H9 (cell line): Measurements from ENCODE around the gene TNIP1. TPM values are rescaled to one million over a fixed set of nuclear protein-coding genes. Genes with fewer than 3 reads are reported as not detected.

Experiments
- DNase-seq: peaks from one replicate; pipeline ENCODE4 v3.0.0-alpha.2; 2017
- H2AFZ ChIP-seq: one replicate; pipeline ENCODE4 v1.6.1; 2013; ENCODE audit warnings: mild to moderate bottlenecking, low read length, control low read depth, moderate library complexity
- H2AK5ac ChIP-seq: 2 replicates; pipeline ENCODE4 v1.6.1; 2013; ENCODE audit warnings: low read length, control low read depth, mixed read lengths; ENCODE audit not compliant: insufficient read length
- H2BK120ac ChIP-seq: one replicate; pipeline ENCODE4 v1.6.1; 2013; ENCODE audit warnings: low read depth, mild to moderate bottlenecking, low read length, control low read depth, inconsistent platforms; ENCODE audit not compliant: poor library complexity, severe bottlenecking
- H2BK12ac ChIP-seq: 2 replicates; pipeline ENCODE4 v1.6.1; 2013; ENCODE audit warnings: low read length, control low read depth, mixed read lengths, low read depth; ENCODE audit not compliant: insufficient read length
- H2BK15ac ChIP-seq: 2 replicates; pipeline ENCODE4 v1.6.1; 2013; ENCODE audit warnings: low read depth, low read length, control low read depth
- H2BK20ac ChIP-seq: one replicate; pipeline ENCODE4 v1.6.1; 2013; ENCODE audit warnings: low read depth, mild to moderate bottlenecking, low read length, control low read depth, inconsistent platforms; ENCODE audit not compliant: poor library complexity, severe bottlenecking
- H2BK5ac ChIP-seq: 2 replicates; pipeline ENCODE4 v1.6.1; 2013; ENCODE audit warnings: low read length, control low read depth, mixed read lengths; ENCODE audit not compliant: insufficient read length
- H3K14ac ChIP-seq: 2 replicates; pipeline ENCODE4 v1.6.1; 2013; ENCODE audit warnings: low read length, control low read depth; ENCODE audit not compliant: insufficient read depth
- H3K18ac ChIP-seq: 2 replicates; pipeline ENCODE4 v1.6.1; 2013; ENCODE audit warnings: low read depth, mild to moderate bottlenecking, mixed read lengths, low read length, control low read depth; ENCODE audit not compliant: insufficient read length
- H3K23ac ChIP-seq: 2 replicates; pipeline ENCODE4 v1.6.1; 2013; ENCODE audit warnings: low read length, control low read depth, mixed read lengths, low read depth; ENCODE audit not compliant: insufficient read length
- H3K23me2 ChIP-seq: 2 replicates; pipeline ENCODE4 v1.6.1; 2013; ENCODE audit warnings: low read depth, mild to moderate bottlenecking, mixed read lengths, low read length, control low read depth; ENCODE audit not compliant: insufficient read length, poor library complexity, severe bottlenecking
- H3K27ac ChIP-seq: 2 replicates; pipeline ENCODE4 v1.5.1; 2013; ENCODE audit warnings: low read length, control low read depth, mixed read lengths, low read depth; ENCODE audit not compliant: insufficient read length
- H3K27me3 ChIP-seq: 2 replicates; pipeline ENCODE4 v1.6.1; 2013; ENCODE audit warnings: low read length, control low read depth, inconsistent platforms; ENCODE audit not compliant: insufficient read depth
- H3K4ac ChIP-seq: 2 replicates; pipeline ENCODE4 v1.6.1; 2013; ENCODE audit warnings: low read depth, mild to moderate bottlenecking, control low read depth, inconsistent platforms, low read length, moderate library complexity
- H3K4me1 ChIP-seq: 2 replicates; pipeline ENCODE4 v1.6.1; 2013; ENCODE audit warnings: low read length, control low read depth, inconsistent platforms; ENCODE audit not compliant: insufficient read depth
- H3K4me2 ChIP-seq: 2 replicates; pipeline ENCODE4 v1.6.1; 2013; ENCODE audit warnings: low read length, control low read depth, mixed read lengths; ENCODE audit not compliant: insufficient read length, insufficient read depth
- H3K56ac ChIP-seq: 2 replicates; pipeline ENCODE4 v1.6.1; 2013; ENCODE audit warnings: low read depth, mild to moderate bottlenecking, mixed read lengths, low read length, control low read depth; ENCODE audit not compliant: insufficient read length
- H3K79me1 ChIP-seq: 2 replicates; pipeline ENCODE4 v1.6.1; 2013; ENCODE audit warnings: low read depth, mild to moderate bottlenecking, moderate library complexity, low read length, control low read depth, inconsistent platforms; ENCODE audit not compliant: insufficient read depth, poor library complexity, severe bottlenecking
- H3K79me2 ChIP-seq: 2 replicates; pipeline ENCODE4 v1.6.1; 2013; ENCODE audit warnings: low read length, control low read depth, inconsistent platforms; ENCODE audit not compliant: insufficient read depth
- H3K9ac ChIP-seq: 2 replicates; pipeline ENCODE4 v1.6.1; 2013; ENCODE audit warnings: low read length, control low read depth, mixed read lengths; ENCODE audit not compliant: insufficient read length; ENCODE audit errors: extremely low read depth
- H3K9me3 ChIP-seq: one replicate; pipeline ENCODE4 v1.6.1; 2013; ENCODE audit warnings: low read depth, low read length, inconsistent platforms; ENCODE audit not compliant: control insufficient read depth
- H3T11ph ChIP-seq: one replicate; pipeline ENCODE4 v1.6.1; 2013; ENCODE audit warnings: mild to moderate bottlenecking, low read length, control low read depth, inconsistent platforms
- H4K20me1 ChIP-seq: one replicate; pipeline ENCODE4 v1.6.1; 2013; ENCODE audit not compliant: control insufficient read depth, insufficient read length, insufficient read depth
- H4K5ac ChIP-seq: 2 replicates; pipeline ENCODE4 v1.6.1; 2013; ENCODE audit warnings: low read depth, mild to moderate bottlenecking, mixed read lengths, low read length, control low read depth; ENCODE audit not compliant: insufficient read length
- H4K8ac ChIP-seq: replicated peaks from 2 replicates; pipeline ENCODE4 v1.6.1; 2013; ENCODE audit warnings: low read length, control low read depth, mixed read lengths, low read depth; ENCODE audit not compliant: insufficient read length
- H4K91ac ChIP-seq: 2 replicates; pipeline ENCODE4 v1.6.1; 2013; ENCODE audit warnings: low read depth, mild to moderate bottlenecking, moderate library complexity, mixed read lengths, low read length, control low read depth; ENCODE audit not compliant: insufficient read length
- H3K27ac Mint-ChIP-seq, 3 experiments: 2 replicates in 2 of 3; 3 replicates in 1 of 3; pipeline ENCODE4 v1.8.0; 2020 to 2021; ENCODE audit warnings: mixed read lengths in 3 of 3, mild to moderate bottlenecking in 1 of 3, moderate library complexity in 1 of 3
- H3K27me3 Mint-ChIP-seq: 2 replicates; pipeline ENCODE4 v1.8.0; 2021; ENCODE audit warnings: low read depth, mild to moderate bottlenecking, moderate library complexity, mixed read lengths
- H3K36me3 Mint-ChIP-seq, 3 experiments: 2 replicates in 2 of 3; 3 replicates in 1 of 3; pipeline ENCODE4 v1.8.0; 2020 to 2021; ENCODE audit warnings: low read depth in 3 of 3, mixed read lengths in 3 of 3; ENCODE audit not compliant: insufficient read depth in 1 of 3
- H3K4me1 Mint-ChIP-seq, 2 experiments: 2 replicates each; pipeline ENCODE4 v1.8.0; 2020; ENCODE audit warnings: mixed read lengths in 2 of 2
- H3K4me3 Mint-ChIP-seq, 2 experiments: 2 replicates in 1 of 2; 3 replicates in 1 of 2; pipeline ENCODE4 v1.8.0; 2020 to 2021; ENCODE audit warnings: mild to moderate bottlenecking in 2 of 2, mixed read lengths in 2 of 2, moderate library complexity in 1 of 2
- H3K9me3 Mint-ChIP-seq, 2 experiments: 2 replicates in 1 of 2; 3 replicates in 1 of 2; pipeline ENCODE4 v1.8.0; 2020; ENCODE audit warnings: mild to moderate bottlenecking in 2 of 2, mixed read lengths in 2 of 2, moderate library complexity in 1 of 2
- WGBS: extraction: QIAGEN DNeasy Blood & Tissue Kit; methylation state at CpG from one replicate; pipeline ENCODE4 v1.1.7; 2013; ENCODE audit warnings: missing lambda C conversion rate, low lambda C conversion rate, mixed read lengths; ENCODE audit not compliant: insufficient read length; ENCODE audit errors: extremely low coverage; 5-methylcytosine and 5-hydroxymethylcytosine counted together
- total RNA-seq: library from RNA; stranded (reverse); gene quantifications from 2 replicates; pipeline ENCODE4 v1.2.1, GENCODE V29; 2021
- TF ChIP-seq, protein P1 (sequence below): fragments of 200-600 bp; sonication (generic); conservative IDR thresholded peaks from 3 replicates; pipeline ENCODE4 v1.8.0; 2021; ENCODE audit warnings: antibody characterized with exemption, mild to moderate bottlenecking

TNIP1 gene
- total RNA-seq, 1 experiment from 2014 or later: 40.8 TPM

DNA sequence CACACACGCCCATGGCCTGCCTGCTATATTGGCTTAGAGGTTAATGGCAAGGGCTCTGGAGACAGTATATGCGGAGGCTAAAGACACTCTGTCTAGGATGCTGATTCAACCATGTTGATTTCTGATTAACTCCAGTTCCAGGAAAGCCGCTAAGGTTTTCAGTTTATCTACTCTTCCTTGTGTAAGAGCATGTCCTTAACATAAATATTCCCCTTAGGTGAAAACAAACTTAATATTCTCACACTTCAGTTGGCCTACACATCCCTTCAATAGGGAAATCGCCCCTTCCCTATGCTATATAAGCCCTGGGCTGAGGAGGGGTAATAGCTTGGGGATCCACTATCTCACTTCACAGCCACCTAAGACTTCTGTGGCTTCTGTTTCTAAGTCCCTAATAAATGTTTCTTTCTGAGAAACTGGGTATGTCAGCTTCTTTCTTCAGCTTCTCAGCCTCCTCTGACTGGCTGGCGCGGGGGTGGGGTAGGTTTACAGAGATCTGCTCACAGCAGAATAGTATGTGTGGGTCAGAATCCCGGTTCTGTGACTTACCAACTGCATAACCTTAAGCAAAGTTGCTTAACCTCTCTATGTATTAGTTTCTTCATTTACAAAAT lies 64.8 kb downstream of the TNIP1 start:
- Mint-ChIP-seq H3K9me3 (no peaks in the 10 kb centered on the region), H3K27me3 (peaks cover 51% of the 10 kb centered on the region), H3K4me1 (peaks cover 3 to 6% of the 10 kb centered on the region in 2 experiments; a peak in 3 of 4 replicates), H3K4me3 (no peak overlapping the region), H3K27ac (no peak overlapping the region), H3K36me3 (no peaks in the 10 kb centered on the region)
- Histone ChIP-seq H3K79me2 (no peaks in the 10 kb centered on the region), H3K18ac (no peak overlapping the region), H2BK5ac (no peak overlapping the region), H2AFZ (no peak overlapping the region), H2BK20ac (no peak overlapping the region), H3K4me2 (no peak overlapping the region), H4K91ac (no peak overlapping the region), H2BK12ac (no peak overlapping the region), H4K20me1 (no peaks in the 10 kb centered on the region), H3K23ac (no peak overlapping the region), H4K5ac (no peak overlapping the region), H3K4ac (no peak overlapping the region), H4K8ac (no peak overlapping the region), H2AK5ac (no peak overlapping the region), H3K27me3 (no peaks in the 10 kb centered on the region; the same call in 1 of the 2 replicates), H3K9ac (no peak overlapping the region), H3K9me3 (no peaks in the 10 kb centered on the region), H3K14ac (no peak overlapping the region), H3K56ac (no peak overlapping the region), H3K79me1 (no peaks in the 10 kb centered on the region), H2BK120ac (no peak overlapping the region), H3T11ph (no peak overlapping the region), H3K23me2 (no peaks in the 10 kb centered on the region), H2BK15ac (no peak overlapping the region), H3K27ac (no peak overlapping the region), H3K4me1 (no peaks in the 10 kb centered on the region)
- TF ChIP-seq, protein P1, sequence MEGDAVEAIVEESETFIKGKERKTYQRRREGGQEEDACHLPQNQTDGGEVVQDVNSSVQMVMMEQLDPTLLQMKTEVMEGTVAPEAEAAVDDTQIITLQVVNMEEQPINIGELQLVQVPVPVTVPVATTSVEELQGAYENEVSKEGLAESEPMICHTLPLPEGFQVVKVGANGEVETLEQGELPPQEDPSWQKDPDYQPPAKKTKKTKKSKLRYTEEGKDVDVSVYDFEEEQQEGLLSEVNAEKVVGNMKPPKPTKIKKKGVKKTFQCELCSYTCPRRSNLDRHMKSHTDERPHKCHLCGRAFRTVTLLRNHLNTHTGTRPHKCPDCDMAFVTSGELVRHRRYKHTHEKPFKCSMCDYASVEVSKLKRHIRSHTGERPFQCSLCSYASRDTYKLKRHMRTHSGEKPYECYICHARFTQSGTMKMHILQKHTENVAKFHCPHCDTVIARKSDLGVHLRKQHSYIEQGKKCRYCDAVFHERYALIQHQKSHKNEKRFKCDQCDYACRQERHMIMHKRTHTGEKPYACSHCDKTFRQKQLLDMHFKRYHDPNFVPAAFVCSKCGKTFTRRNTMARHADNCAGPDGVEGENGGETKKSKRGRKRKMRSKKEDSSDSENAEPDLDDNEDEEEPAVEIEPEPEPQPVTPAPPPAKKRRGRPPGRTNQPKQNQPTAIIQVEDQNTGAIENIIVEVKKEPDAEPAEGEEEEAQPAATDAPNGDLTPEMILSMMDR: no peak
- DNase-seq: no peak
- no CpG with 5 or more reads among the region's 7 CpGs for WGBS
